22Rv1 (cell line): ENCODE data around the gene UPF3B.

Experiments used
- ZFX ChIP-seq: fragments of 450-650 bp; IDR thresholded peaks from 2 replicates; pipeline ENCODE4 v1.6.1; 2017; ENCODE audit warnings: antibody characterized with exemption, borderline replicate concordance
- TF ChIP-seq, protein P1 (sequence below): fragments of 450-650 bp; IDR thresholded peaks from 2 replicates; pipeline ENCODE4 v1.5.1; 2017; ENCODE audit warnings: mild to moderate bottlenecking

DNA sequence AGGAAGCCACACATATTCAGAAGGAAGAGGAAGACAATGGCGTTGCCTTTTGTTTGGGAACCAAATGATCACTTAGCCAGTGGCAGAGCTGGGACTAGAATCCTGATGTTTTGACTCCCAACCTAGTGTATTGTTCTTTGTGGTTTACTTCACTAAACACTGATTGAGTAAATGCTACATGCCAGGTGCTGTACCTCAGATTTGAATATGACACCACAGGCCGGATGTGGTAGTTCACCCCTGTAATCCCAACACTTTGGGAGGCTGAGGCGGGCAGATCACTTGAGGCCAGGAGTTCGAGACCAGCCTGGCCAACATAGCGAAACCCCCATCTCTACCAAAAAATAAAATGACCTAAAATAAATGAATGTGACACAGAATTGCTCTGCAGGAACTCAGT is 27.3 kb upstream of the UPF3B start:
- TF ChIP-seq, protein P1, sequence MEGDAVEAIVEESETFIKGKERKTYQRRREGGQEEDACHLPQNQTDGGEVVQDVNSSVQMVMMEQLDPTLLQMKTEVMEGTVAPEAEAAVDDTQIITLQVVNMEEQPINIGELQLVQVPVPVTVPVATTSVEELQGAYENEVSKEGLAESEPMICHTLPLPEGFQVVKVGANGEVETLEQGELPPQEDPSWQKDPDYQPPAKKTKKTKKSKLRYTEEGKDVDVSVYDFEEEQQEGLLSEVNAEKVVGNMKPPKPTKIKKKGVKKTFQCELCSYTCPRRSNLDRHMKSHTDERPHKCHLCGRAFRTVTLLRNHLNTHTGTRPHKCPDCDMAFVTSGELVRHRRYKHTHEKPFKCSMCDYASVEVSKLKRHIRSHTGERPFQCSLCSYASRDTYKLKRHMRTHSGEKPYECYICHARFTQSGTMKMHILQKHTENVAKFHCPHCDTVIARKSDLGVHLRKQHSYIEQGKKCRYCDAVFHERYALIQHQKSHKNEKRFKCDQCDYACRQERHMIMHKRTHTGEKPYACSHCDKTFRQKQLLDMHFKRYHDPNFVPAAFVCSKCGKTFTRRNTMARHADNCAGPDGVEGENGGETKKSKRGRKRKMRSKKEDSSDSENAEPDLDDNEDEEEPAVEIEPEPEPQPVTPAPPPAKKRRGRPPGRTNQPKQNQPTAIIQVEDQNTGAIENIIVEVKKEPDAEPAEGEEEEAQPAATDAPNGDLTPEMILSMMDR, result no peak
- TF ChIP-seq ZFX, result no peak
